H9 (cell line): ENCODE results near the gene POU5F1. TPM values are rescaled to one million over a fixed set of nuclear protein-coding genes. Genes with fewer than 3 reads are reported as not detected.

Experiments used
- DNase-seq: peaks from one replicate; pipeline ENCODE4 v3.0.0-alpha.2; 2017
- H2AFZ ChIP-seq: one replicate; pipeline ENCODE4 v1.6.1; 2013; ENCODE audit warnings: mild to moderate bottlenecking, low read length, control low read depth, moderate library complexity
- H2AK5ac ChIP-seq: 2 replicates; pipeline ENCODE4 v1.6.1; 2013; ENCODE audit warnings: low read length, control low read depth, mixed read lengths; ENCODE audit not compliant: insufficient read length
- H2BK120ac ChIP-seq: one replicate; pipeline ENCODE4 v1.6.1; 2013; ENCODE audit warnings: low read depth, mild to moderate bottlenecking, low read length, control low read depth, inconsistent platforms; ENCODE audit not compliant: poor library complexity, severe bottlenecking
- H2BK12ac ChIP-seq: 2 replicates; pipeline ENCODE4 v1.6.1; 2013; ENCODE audit warnings: low read length, control low read depth, mixed read lengths, low read depth; ENCODE audit not compliant: insufficient read length
- H2BK15ac ChIP-seq: 2 replicates; pipeline ENCODE4 v1.6.1; 2013; ENCODE audit warnings: low read depth, low read length, control low read depth
- H2BK20ac ChIP-seq: one replicate; pipeline ENCODE4 v1.6.1; 2013; ENCODE audit warnings: low read depth, mild to moderate bottlenecking, low read length, control low read depth, inconsistent platforms; ENCODE audit not compliant: poor library complexity, severe bottlenecking
- H2BK5ac ChIP-seq: 2 replicates; pipeline ENCODE4 v1.6.1; 2013; ENCODE audit warnings: low read length, control low read depth, mixed read lengths; ENCODE audit not compliant: insufficient read length
- H3K14ac ChIP-seq: 2 replicates; pipeline ENCODE4 v1.6.1; 2013; ENCODE audit warnings: low read length, control low read depth; ENCODE audit not compliant: insufficient read depth
- H3K18ac ChIP-seq: 2 replicates; pipeline ENCODE4 v1.6.1; 2013; ENCODE audit warnings: low read depth, mild to moderate bottlenecking, mixed read lengths, low read length, control low read depth; ENCODE audit not compliant: insufficient read length
- H3K23ac ChIP-seq: 2 replicates; pipeline ENCODE4 v1.6.1; 2013; ENCODE audit warnings: low read length, control low read depth, mixed read lengths, low read depth; ENCODE audit not compliant: insufficient read length
- H3K23me2 ChIP-seq: 2 replicates; pipeline ENCODE4 v1.6.1; 2013; ENCODE audit warnings: low read depth, mild to moderate bottlenecking, mixed read lengths, low read length, control low read depth; ENCODE audit not compliant: insufficient read length, poor library complexity, severe bottlenecking
- H3K27ac ChIP-seq: 2 replicates; pipeline ENCODE4 v1.5.1; 2013; ENCODE audit warnings: low read length, control low read depth, mixed read lengths, low read depth; ENCODE audit not compliant: insufficient read length
- H3K27me3 ChIP-seq: 2 replicates; pipeline ENCODE4 v1.6.1; 2013; ENCODE audit warnings: low read length, control low read depth, inconsistent platforms; ENCODE audit not compliant: insufficient read depth
- H3K4ac ChIP-seq: 2 replicates; pipeline ENCODE4 v1.6.1; 2013; ENCODE audit warnings: low read depth, mild to moderate bottlenecking, control low read depth, inconsistent platforms, low read length, moderate library complexity
- H3K4me1 ChIP-seq: 2 replicates; pipeline ENCODE4 v1.6.1; 2013; ENCODE audit warnings: low read length, control low read depth, inconsistent platforms; ENCODE audit not compliant: insufficient read depth
- H3K4me2 ChIP-seq: 2 replicates; pipeline ENCODE4 v1.6.1; 2013; ENCODE audit warnings: low read length, control low read depth, mixed read lengths; ENCODE audit not compliant: insufficient read length, insufficient read depth
- H3K56ac ChIP-seq: 2 replicates; pipeline ENCODE4 v1.6.1; 2013; ENCODE audit warnings: low read depth, mild to moderate bottlenecking, mixed read lengths, low read length, control low read depth; ENCODE audit not compliant: insufficient read length
- H3K79me1 ChIP-seq: 2 replicates; pipeline ENCODE4 v1.6.1; 2013; ENCODE audit warnings: low read depth, mild to moderate bottlenecking, moderate library complexity, low read length, control low read depth, inconsistent platforms; ENCODE audit not compliant: insufficient read depth, poor library complexity, severe bottlenecking
- H3K79me2 ChIP-seq: 2 replicates; pipeline ENCODE4 v1.6.1; 2013; ENCODE audit warnings: low read length, control low read depth, inconsistent platforms; ENCODE audit not compliant: insufficient read depth
- H3K9ac ChIP-seq: 2 replicates; pipeline ENCODE4 v1.6.1; 2013; ENCODE audit warnings: low read length, control low read depth, mixed read lengths; ENCODE audit not compliant: insufficient read length; ENCODE audit errors: extremely low read depth
- H3K9me3 ChIP-seq: one replicate; pipeline ENCODE4 v1.6.1; 2013; ENCODE audit warnings: low read depth, low read length, inconsistent platforms; ENCODE audit not compliant: control insufficient read depth
- H3T11ph ChIP-seq: one replicate; pipeline ENCODE4 v1.6.1; 2013; ENCODE audit warnings: mild to moderate bottlenecking, low read length, control low read depth, inconsistent platforms
- H4K20me1 ChIP-seq: one replicate; pipeline ENCODE4 v1.6.1; 2013; ENCODE audit not compliant: control insufficient read depth, insufficient read length, insufficient read depth
- H4K5ac ChIP-seq: 2 replicates; pipeline ENCODE4 v1.6.1; 2013; ENCODE audit warnings: low read depth, mild to moderate bottlenecking, mixed read lengths, low read length, control low read depth; ENCODE audit not compliant: insufficient read length
- H4K8ac ChIP-seq: replicated peaks from 2 replicates; pipeline ENCODE4 v1.6.1; 2013; ENCODE audit warnings: low read length, control low read depth, mixed read lengths, low read depth; ENCODE audit not compliant: insufficient read length
- H4K91ac ChIP-seq: 2 replicates; pipeline ENCODE4 v1.6.1; 2013; ENCODE audit warnings: low read depth, mild to moderate bottlenecking, moderate library complexity, mixed read lengths, low read length, control low read depth; ENCODE audit not compliant: insufficient read length
- H3K27ac Mint-ChIP-seq, 3 experiments: 2 replicates in 2 of 3; 3 replicates in 1 of 3; pipeline ENCODE4 v1.8.0; 2020 to 2021; ENCODE audit warnings: mixed read lengths in 3 of 3, mild to moderate bottlenecking in 1 of 3, moderate library complexity in 1 of 3
- H3K27me3 Mint-ChIP-seq: 2 replicates; pipeline ENCODE4 v1.8.0; 2021; ENCODE audit warnings: low read depth, mild to moderate bottlenecking, moderate library complexity, mixed read lengths
- H3K36me3 Mint-ChIP-seq, 3 experiments: 2 replicates in 2 of 3; 3 replicates in 1 of 3; pipeline ENCODE4 v1.8.0; 2020 to 2021; ENCODE audit warnings: low read depth in 3 of 3, mixed read lengths in 3 of 3; ENCODE audit not compliant: insufficient read depth in 1 of 3
- H3K4me1 Mint-ChIP-seq, 2 experiments: 2 replicates each; pipeline ENCODE4 v1.8.0; 2020; ENCODE audit warnings: mixed read lengths in 2 of 2
- H3K4me3 Mint-ChIP-seq, 2 experiments: 2 replicates in 1 of 2; 3 replicates in 1 of 2; pipeline ENCODE4 v1.8.0; 2020 to 2021; ENCODE audit warnings: mild to moderate bottlenecking in 2 of 2, mixed read lengths in 2 of 2, moderate library complexity in 1 of 2
- H3K9me3 Mint-ChIP-seq, 2 experiments: 2 replicates in 1 of 2; 3 replicates in 1 of 2; pipeline ENCODE4 v1.8.0; 2020; ENCODE audit warnings: mild to moderate bottlenecking in 2 of 2, mixed read lengths in 2 of 2, moderate library complexity in 1 of 2
- WGBS: extraction: QIAGEN DNeasy Blood & Tissue Kit; methylation state at CpG from one replicate; pipeline ENCODE4 v1.1.7; 2013; ENCODE audit warnings: missing lambda C conversion rate, low lambda C conversion rate, mixed read lengths; ENCODE audit not compliant: insufficient read length; ENCODE audit errors: extremely low coverage; 5-methylcytosine and 5-hydroxymethylcytosine counted together
- total RNA-seq: library from RNA; stranded (reverse); gene quantifications from 2 replicates; pipeline ENCODE4 v1.2.1, GENCODE V29; 2021
- TF ChIP-seq, protein P1 (sequence below): fragments of 200-600 bp; sonication (generic); conservative IDR thresholded peaks from 3 replicates; pipeline ENCODE4 v1.8.0; 2021; ENCODE audit warnings: antibody characterized with exemption, mild to moderate bottlenecking

POU5F1 gene
- total RNA-seq, 1 experiment from 2014 or later, result 2,134 TPM

DNA sequence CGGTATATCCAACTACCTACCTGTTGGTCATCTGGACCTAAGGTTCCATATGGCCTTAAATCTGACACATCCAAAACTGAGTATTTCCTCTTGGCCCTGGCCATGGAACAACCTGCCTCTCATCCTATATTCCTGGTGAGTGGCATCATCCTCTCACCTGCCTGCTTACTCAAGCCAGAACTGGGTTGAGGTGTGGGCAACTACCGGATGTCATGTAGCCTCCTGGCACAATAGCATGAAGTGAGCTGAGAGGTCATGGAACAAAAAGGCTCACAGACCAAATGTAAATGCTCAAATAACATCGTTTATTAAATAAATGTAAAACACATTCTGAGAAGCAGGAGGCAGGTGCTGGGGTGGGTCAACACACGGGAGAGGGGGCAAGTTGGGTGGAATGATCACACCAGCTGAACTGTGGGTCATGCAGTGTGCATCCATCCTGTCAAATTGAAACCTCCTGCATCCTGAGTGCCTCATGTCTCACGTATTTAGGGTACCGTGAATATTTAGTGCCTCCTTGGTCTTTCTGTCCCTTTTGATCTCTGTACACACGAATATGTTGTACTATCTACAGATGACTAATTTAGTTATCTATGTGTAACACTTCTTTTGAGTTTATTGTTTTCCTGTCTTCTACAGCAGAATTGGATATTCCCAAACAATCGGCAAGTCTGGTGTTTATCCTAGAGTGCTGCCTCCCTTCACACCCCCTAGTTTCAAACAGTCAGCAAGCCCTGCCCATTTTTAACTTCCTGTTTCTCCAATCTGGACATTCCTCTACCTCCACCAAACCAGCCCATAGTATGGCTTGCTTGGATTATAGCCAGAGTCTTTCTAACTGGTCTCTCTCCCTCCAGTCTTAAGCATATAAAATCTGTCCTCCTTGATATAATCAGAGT, 7.9 kb upstream of the POU5F1 start:
- no peak overlapping the region for H3K14ac ChIP-seq
- H3K18ac ChIP-seq, result no peak overlapping the region
- peaks cover 7% of the 10 kb centered on the region for H3K4me1 ChIP-seq
- peak overlapping the region in 2 of 3 experiments; percentile 10 to 41; a peak in 2 of 7 replicates for H3K27ac Mint-ChIP-seq
- H2BK15ac ChIP-seq, result no peak overlapping the region
- H2BK5ac ChIP-seq, result no peak overlapping the region
- no peak overlapping the region for H2AFZ ChIP-seq
- peaks cover 36 to 41% of the 10 kb centered on the region in 2 experiments for H3K4me1 Mint-ChIP-seq
- no peak overlapping the region for H3K27ac ChIP-seq
- DNase-seq, result no peak
- H3T11ph ChIP-seq, result no peak overlapping the region
- no peak overlapping the region for H3K4ac ChIP-seq
- no peak overlapping the region for H4K91ac ChIP-seq
- peaks cover 0 to 6% (median 4%) of the 10 kb centered on the region in 3 experiments; a peak in 4 of 7 replicates for H3K36me3 Mint-ChIP-seq
- 0 out of 2 replicates have a peak, but pooled peaks cover 1% of the 10 kb centered on the region for H3K27me3 Mint-ChIP-seq
- no peak overlapping the region for H3K56ac ChIP-seq
- H4K20me1 ChIP-seq, result no peaks in the 10 kb centered on the region
- H3K27me3 ChIP-seq, result no peaks in the 10 kb centered on the region
- H3K79me1 ChIP-seq, result no peaks in the 10 kb centered on the region
- WGBS, result no CpG with 5 or more reads among the region's 8 CpGs
- no peaks in the 10 kb centered on the region for H3K9me3 ChIP-seq
- H3K79me2 ChIP-seq, result peaks cover 3% of the 10 kb centered on the region; the same call in 1 of the 2 replicates
- TF ChIP-seq, protein P1, sequence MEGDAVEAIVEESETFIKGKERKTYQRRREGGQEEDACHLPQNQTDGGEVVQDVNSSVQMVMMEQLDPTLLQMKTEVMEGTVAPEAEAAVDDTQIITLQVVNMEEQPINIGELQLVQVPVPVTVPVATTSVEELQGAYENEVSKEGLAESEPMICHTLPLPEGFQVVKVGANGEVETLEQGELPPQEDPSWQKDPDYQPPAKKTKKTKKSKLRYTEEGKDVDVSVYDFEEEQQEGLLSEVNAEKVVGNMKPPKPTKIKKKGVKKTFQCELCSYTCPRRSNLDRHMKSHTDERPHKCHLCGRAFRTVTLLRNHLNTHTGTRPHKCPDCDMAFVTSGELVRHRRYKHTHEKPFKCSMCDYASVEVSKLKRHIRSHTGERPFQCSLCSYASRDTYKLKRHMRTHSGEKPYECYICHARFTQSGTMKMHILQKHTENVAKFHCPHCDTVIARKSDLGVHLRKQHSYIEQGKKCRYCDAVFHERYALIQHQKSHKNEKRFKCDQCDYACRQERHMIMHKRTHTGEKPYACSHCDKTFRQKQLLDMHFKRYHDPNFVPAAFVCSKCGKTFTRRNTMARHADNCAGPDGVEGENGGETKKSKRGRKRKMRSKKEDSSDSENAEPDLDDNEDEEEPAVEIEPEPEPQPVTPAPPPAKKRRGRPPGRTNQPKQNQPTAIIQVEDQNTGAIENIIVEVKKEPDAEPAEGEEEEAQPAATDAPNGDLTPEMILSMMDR, result no peak
- H4K5ac ChIP-seq, result no peak overlapping the region
- H3K4me3 Mint-ChIP-seq, result no peak overlapping the region
- no peak overlapping the region for H2BK20ac ChIP-seq
- H4K8ac ChIP-seq, result no peak overlapping the region
- no peak overlapping the region for H3K23ac ChIP-seq
- H2BK120ac ChIP-seq, result no peak overlapping the region
- H3K9ac ChIP-seq, result no peak overlapping the region
- no peak overlapping the region for H2BK12ac ChIP-seq
- peaks cover under 1% of the 10 kb centered on the region for H3K23me2 ChIP-seq
- no peak overlapping the region for H3K4me2 ChIP-seq
- H2AK5ac ChIP-seq, result no peak overlapping the region
- H3K9me3 Mint-ChIP-seq, result no peaks in the 10 kb centered on the region; a peak in 1 of 5 replicates
